ENCODE data around the gene THOC1. TPM values are rescaled to one million over a fixed set of nuclear protein-coding genes. Genes with fewer than 3 reads are reported as not detected.

The THOC1 gene
- total RNA-seq, 2 donors from 2014 or later, result 17.8 to 32.9 TPM

GRCh38 chr18:228586-228985 is 39.3 kb downstream of the THOC1 start:
- no peak for TF ChIP-seq CTCF (IDR thresholded peaks at IDR 0.05)

GRCh38 chr18:227902-228301 is 39.9 kb downstream of the THOC1 start:
- H3K4me1 ChIP-seq, result peaks cover 3% of the 10 kb centered on the region
- no peaks in the 10 kb centered on the region for H3K9me3 ChIP-seq
- no peak overlapping the region for H3K4me3 ChIP-seq
- TF ChIP-seq CTCF (IDR thresholded peaks at IDR 0.05), result no peak
- no peaks in the 10 kb centered on the region for H3K36me3 ChIP-seq
- H3K9ac ChIP-seq (ENCODE audit: low read depth in 2 of 2, low read length in 2 of 2), result no peak overlapping the region
- no peak for DNase-seq
- no peaks in the 10 kb centered on the region for H3K27me3 ChIP-seq
- intact Hi-C loops (cut with DNase I), result no loop called here
- no peak overlapping the region for H3K27ac ChIP-seq

More at GRCh38 chr18:228586-228985, 39.3 kb downstream of the THOC1 start:
- no peaks in the 10 kb centered on the region for H3K27me3 ChIP-seq
- no peaks in the 10 kb centered on the region for H3K36me3 ChIP-seq
- no peak overlapping the region for H3K9ac ChIP-seq (ENCODE audit: low read depth in 2 of 2, low read length in 2 of 2)
- no peak overlapping the region for H3K4me3 ChIP-seq
- intact Hi-C loops (cut with DNase I), result no loop called here
- H3K27ac ChIP-seq, result no peak overlapping the region
- H3K4me1 ChIP-seq, result peaks cover 3% of the 10 kb centered on the region
- H3K9me3 ChIP-seq, result no peaks in the 10 kb centered on the region
- no peak for DNase-seq

GRCh38 chr18:227374-227773 is 40.5 kb downstream of the THOC1 start:
- Histone ChIP-seq H3K4me1 (peaks cover 3% of the 10 kb centered on the region), H3K9me3 (no peaks in the 10 kb centered on the region), H3K9ac (ENCODE audit: low read depth in 2 of 2, low read length in 2 of 2) (no peak overlapping the region), H3K27me3 (no peaks in the 10 kb centered on the region), H3K4me3 (no peak overlapping the region), H3K27ac (no peak overlapping the region), H3K36me3 (no peaks in the 10 kb centered on the region)
- intact Hi-C loops (cut with DNase I), result no loop called here
- DNase-seq, result no peak
- no peak for TF ChIP-seq CTCF (IDR thresholded peaks at IDR 0.05)

GRCh38 chr18:225745-226144 is 42.1 kb downstream of the THOC1 start:
- no peaks in the 10 kb centered on the region for H3K36me3 ChIP-seq
- no peak overlapping the region for H3K27ac ChIP-seq
- H3K4me3 ChIP-seq, result no peak overlapping the region
- TF ChIP-seq CTCF (IDR thresholded peaks at IDR 0.05), result no peak
- H3K4me1 ChIP-seq, result no peaks in the 10 kb centered on the region
- no peaks in the 10 kb centered on the region for H3K27me3 ChIP-seq
- intact Hi-C loops (cut with DNase I), result no loop called here
- H3K9ac ChIP-seq (ENCODE audit: low read depth in 2 of 2, low read length in 2 of 2), result no peak overlapping the region
- H3K9me3 ChIP-seq, result no peaks in the 10 kb centered on the region
- DNase-seq, result no peak

GRCh38 chr18:220708-221107 is 47.1 kb downstream of the THOC1 start:
- no peaks in the 10 kb centered on the region for H3K9me3 ChIP-seq
- H3K4me3 ChIP-seq, result no peak overlapping the region
- intact Hi-C loops (cut with DNase I), result no loop called here
- TF ChIP-seq CTCF (IDR thresholded peaks at IDR 0.05), result no peak
- no peaks in the 10 kb centered on the region for H3K27me3 ChIP-seq
- no peaks in the 10 kb centered on the region for H3K36me3 ChIP-seq
- H3K27ac ChIP-seq, result no peak overlapping the region
- H3K9ac ChIP-seq (ENCODE audit: low read depth in 2 of 2, low read length in 2 of 2), result no peak overlapping the region
- H3K4me1 ChIP-seq, result no peaks in the 10 kb centered on the region
- DNase-seq, result no peak
